Skeletal muscle tissue (tissue), 4 donors: Measurements from ENCODE around the gene SRSF1. TPM values are rescaled to one million over a fixed set of nuclear protein-coding genes. Genes with fewer than 3 reads are reported as not detected.

Experiments
- H3K27ac ChIP-seq: one replicate; pipeline ENCODE4 v1.7.0; 2013; ENCODE audit warnings: mild to moderate bottlenecking, low read depth, low read length, inconsistent platforms
- H3K27me3 ChIP-seq, 3 donors: one replicate each; pipeline ENCODE4 v1.7.0; 2013; ENCODE audit warnings: low read length in 3 of 3; ENCODE audit not compliant: control insufficient read depth in 3 of 3, insufficient read depth in 3 of 3
- H3K36me3 ChIP-seq, 3 donors: one replicate each; pipeline ENCODE4 v1.7.0; 2013; ENCODE audit warnings: low read length in 3 of 3; ENCODE audit not compliant: control insufficient read depth in 3 of 3, insufficient read depth in 3 of 3
- H3K4me1 ChIP-seq, 3 donors: one replicate each; pipeline ENCODE4 v1.7.0; 2013; ENCODE audit warnings: low read length in 3 of 3, mild to moderate bottlenecking in 3 of 3; ENCODE audit not compliant: control insufficient read depth in 3 of 3, insufficient read depth in 3 of 3
- H3K4me3 ChIP-seq, 3 donors: one replicate each; pipeline ENCODE4 v1.7.0; 2013; ENCODE audit warnings: low read length in 3 of 3
- H3K9ac ChIP-seq, 3 donors: one replicate each; pipeline ENCODE4 v1.7.0; 2013; ENCODE audit warnings: low read length in 3 of 3, mild to moderate bottlenecking in 3 of 3, moderate library complexity in 2 of 3, low read depth in 1 of 3
- H3K9me3 ChIP-seq, 3 donors: one replicate each; pipeline ENCODE4 v1.7.0; 2013; ENCODE audit warnings: low read length in 3 of 3; ENCODE audit not compliant: control insufficient read depth in 3 of 3
- total RNA-seq: library from RNA; depleted of rRNA; stranded (reverse); fragments of >200 nt; gene quantifications from one replicate; pipeline ENCODE4 v1.2.3, GENCODE V29; 2014
- donor health status: Osteomylitis.

The SRSF1 gene
- total RNA-seq, 1 donor from 2014 or later, result 224 TPM

- no peaks in the 10 kb centered on the region for H3K27me3 ChIP-seq
- H3K9ac ChIP-seq, result no peak overlapping the region
- no peak overlapping the region for H3K27ac ChIP-seq
- H3K4me3 ChIP-seq, result no peak overlapping the region
- no peaks in the 10 kb centered on the region for H3K9me3 ChIP-seq
- H3K36me3 ChIP-seq, result no peaks in the 10 kb centered on the region
- no peaks in the 10 kb centered on the region for H3K4me1 ChIP-seq
Observed at GRCh38 chr17:58019521-58019920, 12.5 kb upstream of the SRSF1 start.

- no peaks in the 10 kb centered on the region for H3K9me3 ChIP-seq
- H3K9ac ChIP-seq, result no peak overlapping the region
- no peak overlapping the region for H3K4me3 ChIP-seq
- no peaks in the 10 kb centered on the region for H3K4me1 ChIP-seq
- H3K27me3 ChIP-seq, result no peaks in the 10 kb centered on the region
- H3K27ac ChIP-seq, result no peak overlapping the region
- no peaks in the 10 kb centered on the region for H3K36me3 ChIP-seq
Observed at GRCh38 chr17:58019039-58019438, 12.0 kb upstream of the SRSF1 start.

- Histone ChIP-seq H3K36me3 (peaks cover 5 to 11% (median 7%) of the 10 kb centered on the region in 3 donors), H3K9ac (no peak overlapping the region), H3K4me3 (no peak overlapping the region), H3K27ac (no peak overlapping the region), H3K27me3 (no peaks in the 10 kb centered on the region), H3K4me1 (peaks cover 14 to 18% (median 16%) of the 10 kb centered on the region in 3 donors), H3K9me3 (no peaks in the 10 kb centered on the region)
Observed at GRCh38 chr17:58010067-58010799, 3.2 kb upstream of the SRSF1 start.

GRCh38 chr17:58007781-58008706 is 998 bp upstream of the SRSF1 start:
- H3K4me3 ChIP-seq, result peak overlapping the region; percentile 88 to 100 (median 99)
- peak overlapping the region; percentile 97 to 100 (median 100) for H3K9ac ChIP-seq
- H3K27ac ChIP-seq, result peak overlapping the region; percentile 98
- H3K36me3 ChIP-seq, result peaks cover 20 to 27% (median 21%) of the 10 kb centered on the region in 3 donors
- no peaks in the 10 kb centered on the region for H3K9me3 ChIP-seq
- no peaks in the 10 kb centered on the region for H3K27me3 ChIP-seq
- peaks cover 27 to 37% (median 33%) of the 10 kb centered on the region in 3 donors for H3K4me1 ChIP-seq

- Histone ChIP-seq H3K27me3 (no peaks in the 10 kb centered on the region), H3K36me3 (peaks cover 20 to 36% (median 26%) of the 10 kb centered on the region in 3 donors), H3K4me3 (peak overlapping the region; percentile 88 to 100 (median 99)), H3K27ac (peak overlapping the region; percentile 98), H3K4me1 (peaks cover 27 to 41% (median 33%) of the 10 kb centered on the region in 3 donors), H3K9me3 (no peaks in the 10 kb centered on the region), H3K9ac (peak overlapping the region; percentile 97 to 100 (median 100))
Observed at GRCh38 chr17:58006560-58006923, 504 bp downstream of the SRSF1 start.

- Histone ChIP-seq H3K9me3 (no peaks in the 10 kb centered on the region), H3K9ac (peak overlapping the region; percentile 97 to 100 (median 100)), H3K36me3 (peaks cover 20 to 36% (median 28%) of the 10 kb centered on the region in 3 donors), H3K27me3 (no peaks in the 10 kb centered on the region), H3K27ac (peak overlapping the region; percentile 98), H3K4me1 (peaks cover 27 to 41% (median 33%) of the 10 kb centered on the region in 3 donors), H3K4me3 (peak overlapping the region; percentile 88 to 100 (median 99))
Observed at GRCh38 chr17:58005728-58006559, 1.1 kb downstream of the SRSF1 start.

- Histone ChIP-seq H3K9ac (peak overlapping the region in 2 of 3 donors; percentile 100), H3K4me3 (peak overlapping the region; percentile 88 to 100 (median 99)), H3K27ac (peak overlapping the region; percentile 98), H3K36me3 (peaks cover 20 to 42% (median 28%) of the 10 kb centered on the region in 3 donors), H3K9me3 (no peaks in the 10 kb centered on the region), H3K27me3 (no peaks in the 10 kb centered on the region), H3K4me1 (peaks cover 27 to 41% (median 33%) of the 10 kb centered on the region in 3 donors)
Observed at GRCh38 chr17:58005031-58005727, 1.9 kb downstream of the SRSF1 start.

- Histone ChIP-seq H3K27ac (no peak overlapping the region), H3K27me3 (no peaks in the 10 kb centered on the region), H3K36me3 (peaks cover 20 to 42% (median 28%) of the 10 kb centered on the region in 3 donors), H3K9ac (no peak overlapping the region), H3K9me3 (no peaks in the 10 kb centered on the region), H3K4me1 (peaks cover 27 to 41% (median 33%) of the 10 kb centered on the region in 3 donors), H3K4me3 (no peak overlapping the region)
Observed at GRCh38 chr17:58004060-58004459, 3.0 kb downstream of the SRSF1 start.

- H3K27me3 ChIP-seq, result no peaks in the 10 kb centered on the region
- no peak overlapping the region for H3K9ac ChIP-seq
- peaks cover 20 to 42% (median 31%) of the 10 kb centered on the region in 3 donors for H3K36me3 ChIP-seq
- H3K4me1 ChIP-seq, result peaks cover 24 to 38% (median 31%) of the 10 kb centered on the region in 3 donors
- H3K4me3 ChIP-seq, result no peak overlapping the region
- H3K27ac ChIP-seq, result no peak overlapping the region
- no peaks in the 10 kb centered on the region for H3K9me3 ChIP-seq
Observed at GRCh38 chr17:58002973-58003372, 4.1 kb downstream of the SRSF1 start.
